GM21423 (cell line): ENCODE measurements around the gene TAS2R46.

Experiments
- ATAC-seq: cut with Tn5 transposase; IDR thresholded peaks from one replicate; pipeline ENCODE4 v1.9.1; 2021; ENCODE audit warnings: mild to moderate bottlenecking, moderate library complexity; ENCODE audit not compliant: unreplicated experiment

TAS2R46 gene

DNA sequence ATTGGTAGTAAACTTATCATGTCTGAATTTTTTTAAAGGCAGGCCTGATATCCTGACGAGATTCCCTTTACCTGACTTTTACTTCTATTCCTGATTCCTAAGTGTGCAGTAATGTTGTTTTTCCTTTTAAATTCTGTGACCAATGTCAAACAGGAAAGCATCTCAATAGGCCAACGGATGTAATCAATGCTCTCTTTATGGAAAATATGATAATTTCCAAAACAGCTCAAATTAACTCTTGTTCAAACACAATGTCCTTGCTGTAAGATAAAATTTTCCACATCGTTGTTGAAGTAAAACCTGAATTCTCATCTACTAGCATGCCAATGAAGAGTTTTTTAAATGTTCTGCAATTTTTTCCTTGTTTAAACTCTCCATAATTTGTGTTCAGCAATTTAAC lies 22.9 kb downstream of the TAS2R46 start:
- no peak for ATAC-seq

DNA sequence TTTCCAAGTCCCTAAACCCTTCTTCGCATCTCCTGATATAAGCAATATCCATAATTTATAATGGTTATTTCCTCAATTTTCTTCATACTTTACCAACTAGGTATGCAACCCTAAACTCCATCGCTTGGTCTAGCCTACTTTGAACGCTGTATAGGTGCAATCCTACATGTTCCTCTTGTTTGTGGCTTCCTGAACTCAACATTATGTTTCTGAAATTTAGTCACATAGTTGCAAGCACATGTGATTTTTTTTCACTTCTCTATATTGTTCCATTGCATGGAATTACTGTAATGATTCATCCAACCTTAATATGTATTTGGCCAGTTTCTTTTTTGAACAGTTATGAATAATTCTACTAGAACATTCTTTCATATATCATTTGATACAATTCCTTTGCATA lies 28.1 kb downstream of the TAS2R46 start:
- peak; percentile 42 for ATAC-seq

DNA sequence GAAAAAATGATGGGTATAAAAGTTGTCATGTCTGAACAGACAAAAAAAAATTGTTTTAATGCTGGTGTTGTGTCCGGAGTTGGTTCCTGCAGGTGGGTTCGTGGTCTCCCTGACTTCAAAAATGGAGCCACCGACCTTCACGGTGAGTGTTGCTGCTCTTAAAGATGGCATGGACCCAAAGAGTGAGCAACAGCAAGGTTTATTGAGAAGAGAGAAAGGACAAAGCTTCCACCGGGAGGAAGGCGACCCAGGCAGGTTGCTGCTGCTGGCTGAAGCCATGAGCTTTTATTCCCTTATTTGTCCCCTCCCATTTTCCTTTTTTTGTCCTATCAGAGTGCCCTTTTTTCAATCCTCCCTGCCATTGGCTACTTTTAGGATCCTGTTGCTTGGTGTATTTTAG lies 30.8 kb downstream of the TAS2R46 start, which contains the start of gene TAS2R31:
TAS2R31 (minus strand) TSS at position 101 of the 400 bp plus-strand sequence; CDS start at position 29, 72 bp downstream.
- no peak for ATAC-seq

GRCh38 chr12:11026118-11026517 lies 36.0 kb downstream of the TAS2R46 start:
- ATAC-seq = no peak

- ATAC-seq = no peak
Measured at GRCh38 chr12:11023387-11023786, 38.7 kb downstream of the TAS2R46 start.

- ATAC-seq = no peak
Measured at GRCh38 chr12:11022520-11022919, 39.6 kb downstream of the TAS2R46 start, which contains the start of gene TAS2R19. TSS of gene TAS2R19 (minus strand) at chr12:11022620. CDS start at chr12:11022571, 49 bp downstream.

DNA sequence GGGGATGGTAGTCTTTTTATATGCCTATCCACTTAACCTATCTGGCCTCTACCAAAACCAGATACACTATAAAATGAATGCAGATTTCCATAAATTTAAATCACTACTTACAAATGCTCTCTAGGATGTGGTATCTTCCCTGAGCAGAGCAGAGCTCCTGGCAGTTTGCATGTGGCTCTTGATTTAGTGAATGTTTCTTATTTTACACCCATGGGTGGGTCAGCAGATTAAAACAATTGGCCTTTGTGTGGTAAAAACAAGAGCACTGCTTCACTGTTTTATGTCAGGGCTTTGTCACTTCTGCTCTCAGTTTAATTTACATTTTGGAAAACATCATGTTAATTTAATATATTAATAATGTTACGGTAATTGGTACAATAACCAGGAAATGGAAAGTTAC lies 45.2 kb downstream of the TAS2R46 start:
- ATAC-seq = no peak

DNA sequence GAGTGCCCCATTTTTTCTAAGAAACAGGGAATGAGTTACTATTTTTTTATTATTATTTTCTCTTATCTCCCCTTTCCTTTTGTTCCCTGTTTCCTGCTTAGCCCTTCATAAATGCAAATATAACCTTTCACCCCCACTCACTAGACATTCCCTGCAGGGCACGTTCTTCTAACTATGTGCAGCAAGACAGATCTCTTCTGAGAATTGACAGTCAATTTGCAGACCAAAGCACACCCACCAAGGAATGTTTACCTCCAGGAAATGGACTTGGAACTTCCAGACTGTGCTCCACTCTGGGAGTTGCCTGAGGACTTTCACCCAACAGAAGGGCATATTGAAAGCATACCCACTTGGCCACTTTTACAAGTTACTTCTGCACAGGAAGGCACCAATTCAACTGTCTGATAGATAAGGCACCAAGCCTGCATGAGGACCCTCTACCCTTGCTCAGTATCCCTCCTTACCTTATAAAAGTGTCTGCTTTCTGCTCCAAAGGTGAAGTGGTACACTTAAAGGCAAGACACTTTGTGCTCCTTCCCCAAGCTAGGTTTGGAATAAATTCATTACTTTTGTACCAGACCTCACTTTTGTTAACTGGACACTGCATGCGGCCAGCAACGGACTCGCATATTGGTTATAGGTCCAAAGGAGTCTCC lies 46.2 kb downstream of the TAS2R46 start:
- ATAC-seq = no peak

- ATAC-seq = no peak
Measured at GRCh38 chr12:11014234-11014633, 47.9 kb downstream of the TAS2R46 start.
